Activated B cell treated with CpG ODN at 0.5 μM for 24 hours (primary cell): Measurements from ENCODE around the gene GBX1. TPM values are rescaled to one million over a fixed set of nuclear protein-coding genes. Genes with fewer than 3 reads are reported as not detected.

Experiments used
- ATAC-seq: fragments of 200-7000 bp; cut with Tn5 transposase; one replicate; pipeline ENCODE4 v1.10.0; 2021; ENCODE audit warnings: low read depth, mild to moderate bottlenecking, moderate library complexity
- CTCF ChIA-PET: fragments of 350-600 bp; sonication (Branson Sonifier 250); formaldehyde crosslinking; loops from one replicate; lab custom pipeline; 2021; ENCODE audit warnings: antibody characterized with exemption; lab: Charles Lee
- POLR2A ChIA-PET: fragments of 350-600 bp; sonication (Branson Sonifier 250); formaldehyde crosslinking; loops from one replicate; lab custom pipeline; 2021; ENCODE audit warnings: antibody characterized with exemption; lab: Charles Lee
- DNase-seq: peaks from one replicate; pipeline ENCODE4 v3.0.0; 2022
- H3K27ac Mint-ChIP-seq: one replicate; pipeline ENCODE4 v1.8.0; 2020; ENCODE audit warnings: mixed read lengths
- H3K27me3 Mint-ChIP-seq: one replicate; pipeline ENCODE4 v1.8.0; 2021; ENCODE audit warnings: mixed read lengths
- H3K36me3 Mint-ChIP-seq: one replicate; pipeline ENCODE4 v1.8.0; 2021; ENCODE audit warnings: low read depth, mixed read lengths
- H3K4me1 Mint-ChIP-seq: one replicate; pipeline ENCODE4 v1.8.0; 2021; ENCODE audit warnings: mixed read lengths
- H3K4me3 Mint-ChIP-seq: one replicate; pipeline ENCODE4 v1.8.0; 2020; ENCODE audit warnings: mild to moderate bottlenecking, mixed read lengths
- H3K9me3 Mint-ChIP-seq: one replicate; pipeline ENCODE4 v1.8.0; 2020; ENCODE audit warnings: mixed read lengths
- CTCF ChIP-seq: fragments of 200-600 bp; IDR thresholded peaks from one replicate; pipeline ENCODE4 v1.8.0; 2022; ENCODE audit warnings: antibody characterized with exemption, mild to moderate bottlenecking
- intact Hi-C: fragments of 100-400 bp; cut with micrococcal nuclease; formaldehyde crosslinking; loops from one replicate; pipeline ENCODE4 v1.15.1; 2024
- total RNA-seq: library from RNA; stranded (reverse); gene quantifications from 2 replicates; pipeline ENCODE4 v1.2.3, GENCODE V29; 2022

GBX1 gene
- total RNA-seq, 1 donor from 2014 or later, result not detected

GRCh38 chr7:151176401-151176800, 8.9 kb upstream of the GBX1 start:
- ATAC-seq (no peak), DNase-seq (peak; percentile 8)
- no peak for TF ChIP-seq CTCF
- intact Hi-C loops, result no loop called here
- POLR2A ChIA-PET, result no interaction called here
- Mint-ChIP-seq H3K27me3 (peaks cover 41% of the 10 kb centered on the region), H3K4me1 (peaks cover 2% of the 10 kb centered on the region), H3K27ac (no peak overlapping the region), H3K9me3 (no peaks in the 10 kb centered on the region), H3K4me3 (no peak overlapping the region), H3K36me3 (no peaks in the 10 kb centered on the region)
- CTCF ChIA-PET, result interaction anchor here (1.2 kb wide), 1 partner anchor 8 kb away, joined by 3 read pairs; no protein-coding TSS in a partner anchor

GRCh38 chr7:151175793-151176311, 8.4 kb upstream of the GBX1 start:
- Mint-ChIP-seq H3K27me3 (peaks cover 46% of the 10 kb centered on the region), H3K4me3 (no peak overlapping the region), H3K9me3 (no peaks in the 10 kb centered on the region), H3K4me1 (peaks cover 2% of the 10 kb centered on the region), H3K36me3 (no peaks in the 10 kb centered on the region), H3K27ac (no peak overlapping the region)
- DNase-seq (peak; percentile 10), ATAC-seq (no peak)
- POLR2A ChIA-PET, result no interaction called here
- intact Hi-C loops, result no loop called here
- CTCF ChIA-PET, result no interaction called here
- TF ChIP-seq CTCF, result no peak

- intact Hi-C loops, result no loop called here
- Mint-ChIP-seq H3K36me3 (no peaks in the 10 kb centered on the region), H3K27ac (no peak overlapping the region), H3K9me3 (no peaks in the 10 kb centered on the region), H3K27me3 (peaks cover 49% of the 10 kb centered on the region), H3K4me3 (no peak overlapping the region), H3K4me1 (peaks cover 2% of the 10 kb centered on the region)
- ATAC-seq, result no peak
- no peak for TF ChIP-seq CTCF
- CTCF ChIA-PET, result interaction anchor here (0.7 kb wide), 1 partner anchor 69 kb away, joined by 3 read pairs; no protein-coding TSS in a partner anchor
- POLR2A ChIA-PET, result no interaction called here
- no peak for DNase-seq
These were observed 7.7 kb upstream of the GBX1 start for GRCh38 chr7:151175047-151175792.

- TF ChIP-seq CTCF, result no peak
- no peak overlapping the region for H3K27ac Mint-ChIP-seq
- ChIA-PET POLR2A (no interaction called here), CTCF (interaction anchor here (0.7 kb wide), 1 partner anchor 69 kb away, joined by 3 read pairs; no protein-coding TSS in a partner anchor)
- H3K27me3 Mint-ChIP-seq, result peaks cover 52% of the 10 kb centered on the region
- no peak for DNase-seq
- intact Hi-C loops, result no loop called here
- peak; percentile 41 for ATAC-seq
- H3K9me3 Mint-ChIP-seq, result no peaks in the 10 kb centered on the region
- no peak overlapping the region for H3K4me3 Mint-ChIP-seq
- H3K36me3 Mint-ChIP-seq, result no peaks in the 10 kb centered on the region
- peaks cover 2% of the 10 kb centered on the region for H3K4me1 Mint-ChIP-seq
These were observed 7.0 kb upstream of the GBX1 start for GRCh38 chr7:151174246-151175046.
